Prostate gland (tissue), 2 donors: ENCODE data around the gene PLAAT3. TPM values are rescaled to one million over a fixed set of nuclear protein-coding genes. Genes with fewer than 3 reads are reported as not detected.
"Not testable (repeated sequence)": the region's sequence is repeated elsewhere in the genome, so short reads cannot be mapped to it uniquely, and the experiment has no call there.

Experiments used
- DNase-seq: peaks from one replicate; pipeline ENCODE4 v3.0.0-alpha.2; 2019; ENCODE audit warnings: low spot score
- H3K27ac ChIP-seq, 2 donors: fragments of 200-600 bp; sonication (generic); 2 replicates each; pipeline ENCODE4 v1.5.1; 2017 to 2019
- H3K27me3 ChIP-seq: fragments of 200-600 bp; sonication (generic); replicated peaks from 2 replicates; pipeline ENCODE4 v1.5.1; 2019; ENCODE audit not compliant: insufficient read depth
- H3K36me3 ChIP-seq, 2 donors: fragments of 200-600 bp; sonication (generic); 1 replicate in 1 of 2; 2 replicates in 1 of 2; pipeline versions ENCODE4 v1.5.1 to v1.8.1; 2017 to 2019
- H3K4me1 ChIP-seq: fragments of 200-600 bp; sonication (generic); replicated peaks from 2 replicates; pipeline ENCODE4 v1.5.1; 2019
- H3K4me3 ChIP-seq, 2 donors: fragments of 200-600 bp; sonication (generic); 2 replicates each; pipeline ENCODE4 v1.5.1; 2017 to 2019
- H3K9me3 ChIP-seq: fragments of 200-600 bp; sonication (generic); 2 replicates; pipeline ENCODE4 v1.5.1; 2017
- POLR2A ChIP-seq: fragments of 450-650 bp; IDR thresholded peaks from one replicate; pipeline ENCODE4 v1.6.1; 2016; ENCODE audit warnings: antibody characterized with exemption, mild to moderate bottlenecking
- POLR2AphosphoS5 ChIP-seq: sonication (generic); formaldehyde crosslinking; IDR thresholded peaks from one replicate; pipeline ENCODE4 v1.6.1; 2017; ENCODE audit warnings: antibody characterized with exemption
- WGBS: methylation state at CpG from one replicate; pipeline ENCODE4 v1.1.5; 2018; 5-methylcytosine and 5-hydroxymethylcytosine counted together
- intact Hi-C: fragments of 100-400 bp; cut with DNase I; formaldehyde crosslinking; loops from one replicate; pipeline ENCODE4 v1.14.2; 2022
- total RNA-seq, 2 donors: library from RNA; depleted of rRNA; stranded (reverse); fragments of >200 nt; gene quantifications; one replicate each; pipeline ENCODE4 v1.1.0, GENCODE V29; 2016
- TF ChIP-seq, protein P1 (sequence below), 4 experiments: fragments of 200-600 bp in 2 of 4; fragments of 450-650 bp in 2 of 4; sonication (generic) in 2 of 4; IDR thresholded peaks; 1 replicate in 3 of 4; 2 replicates in 1 of 4; pipeline ENCODE4 v1.5.1; 2016 to 2019; ENCODE audit warnings: antibody characterized with exemption in 4 of 4, mild to moderate bottlenecking in 2 of 4, moderate library complexity in 2 of 4

The PLAAT3 gene
- total RNA-seq, 2 donors from 2014 or later, result 7.0 to 118 TPM

DNA sequence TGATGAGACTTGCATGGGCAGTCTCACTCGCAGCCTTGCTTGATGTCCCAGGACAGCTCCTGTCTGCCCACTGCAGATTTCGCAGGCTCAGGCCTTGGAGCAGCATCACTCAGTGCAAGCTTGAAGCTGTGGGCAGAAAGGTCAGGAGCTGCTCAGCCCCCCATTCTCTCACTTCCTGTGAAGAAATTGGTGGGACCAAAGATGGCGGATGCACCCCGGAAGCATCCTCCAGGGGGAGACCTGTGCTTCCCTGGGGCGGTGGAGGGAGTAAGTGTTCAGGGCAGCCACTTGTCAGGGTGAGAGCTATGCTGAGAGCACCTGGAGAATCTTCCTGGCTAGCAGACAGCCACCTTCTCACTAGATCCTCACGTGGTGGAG is 62.4 kb downstream of the PLAAT3 start:
- Histone ChIP-seq H3K4me3 (no peak overlapping the region), H3K9me3 (no peaks in the 10 kb centered on the region), H3K27ac (no peak overlapping the region), H3K4me1 (no peaks in the 10 kb centered on the region), H3K27me3 (no peaks in the 10 kb centered on the region), H3K36me3 (no peaks in the 10 kb centered on the region)
- WGBS, result 82% methylated on average over 6 of the region's 6 CpGs
- TF ChIP-seq POLR2AphosphoS5, result no peak
- TF ChIP-seq POLR2A, result no peak
- TF ChIP-seq, protein P1, sequence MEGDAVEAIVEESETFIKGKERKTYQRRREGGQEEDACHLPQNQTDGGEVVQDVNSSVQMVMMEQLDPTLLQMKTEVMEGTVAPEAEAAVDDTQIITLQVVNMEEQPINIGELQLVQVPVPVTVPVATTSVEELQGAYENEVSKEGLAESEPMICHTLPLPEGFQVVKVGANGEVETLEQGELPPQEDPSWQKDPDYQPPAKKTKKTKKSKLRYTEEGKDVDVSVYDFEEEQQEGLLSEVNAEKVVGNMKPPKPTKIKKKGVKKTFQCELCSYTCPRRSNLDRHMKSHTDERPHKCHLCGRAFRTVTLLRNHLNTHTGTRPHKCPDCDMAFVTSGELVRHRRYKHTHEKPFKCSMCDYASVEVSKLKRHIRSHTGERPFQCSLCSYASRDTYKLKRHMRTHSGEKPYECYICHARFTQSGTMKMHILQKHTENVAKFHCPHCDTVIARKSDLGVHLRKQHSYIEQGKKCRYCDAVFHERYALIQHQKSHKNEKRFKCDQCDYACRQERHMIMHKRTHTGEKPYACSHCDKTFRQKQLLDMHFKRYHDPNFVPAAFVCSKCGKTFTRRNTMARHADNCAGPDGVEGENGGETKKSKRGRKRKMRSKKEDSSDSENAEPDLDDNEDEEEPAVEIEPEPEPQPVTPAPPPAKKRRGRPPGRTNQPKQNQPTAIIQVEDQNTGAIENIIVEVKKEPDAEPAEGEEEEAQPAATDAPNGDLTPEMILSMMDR (IDR thresholded peaks at IDR 0.05), result no peak
- no peak for DNase-seq
- intact Hi-C loops, result no loop called here

- Histone ChIP-seq H3K4me1 (no peaks in the 10 kb centered on the region), H3K27me3 (no peaks in the 10 kb centered on the region), H3K9me3 (no peaks in the 10 kb centered on the region), H3K27ac (no peak overlapping the region), H3K4me3 (no peak overlapping the region), H3K36me3 (no peaks in the 10 kb centered on the region)
- intact Hi-C loops, result no loop called here
- 90% methylated on average over 27 of the region's 27 CpGs for WGBS
- no peak for DNase-seq
- TF ChIP-seq POLR2AphosphoS5 (no peak), POLR2A (no peak)
- TF ChIP-seq, protein P1 (IDR thresholded peaks at IDR 0.05), result no peak
Observed at GRCh38 chr11:63551091-63551888, 62.9 kb downstream of the PLAAT3 start.

- H3K4me1 ChIP-seq, H3K27ac ChIP-seq, intact Hi-C loops, H3K4me3 ChIP-seq, DNase-seq, H3K9me3 ChIP-seq, H3K27me3 ChIP-seq, H3K36me3 ChIP-seq: not testable (repeated sequence)
- WGBS, result 96% methylated on average over 29 of the region's 31 CpGs
Observed at GRCh38 chr11:63550156-63550700, 64.0 kb downstream of the PLAAT3 start.

GRCh38 chr11:63549411-63549810 is 64.8 kb downstream of the PLAAT3 start:
- 87% methylated on average over 4 of the region's 4 CpGs for WGBS
- H3K36me3 ChIP-seq, result no peaks in the 10 kb centered on the region
- intact Hi-C loops, result no loop called here
- DNase-seq, result no peak
- H3K4me3 ChIP-seq, result no peak overlapping the region
- no peaks in the 10 kb centered on the region for H3K9me3 ChIP-seq
- no peaks in the 10 kb centered on the region for H3K27me3 ChIP-seq
- H3K4me1 ChIP-seq, result no peaks in the 10 kb centered on the region
- no peak overlapping the region for H3K27ac ChIP-seq
- TF ChIP-seq, protein P1 (IDR thresholded peaks at IDR 0.05), result no peak
- no peak for TF ChIP-seq POLR2A
- no peak for TF ChIP-seq POLR2AphosphoS5

DNA sequence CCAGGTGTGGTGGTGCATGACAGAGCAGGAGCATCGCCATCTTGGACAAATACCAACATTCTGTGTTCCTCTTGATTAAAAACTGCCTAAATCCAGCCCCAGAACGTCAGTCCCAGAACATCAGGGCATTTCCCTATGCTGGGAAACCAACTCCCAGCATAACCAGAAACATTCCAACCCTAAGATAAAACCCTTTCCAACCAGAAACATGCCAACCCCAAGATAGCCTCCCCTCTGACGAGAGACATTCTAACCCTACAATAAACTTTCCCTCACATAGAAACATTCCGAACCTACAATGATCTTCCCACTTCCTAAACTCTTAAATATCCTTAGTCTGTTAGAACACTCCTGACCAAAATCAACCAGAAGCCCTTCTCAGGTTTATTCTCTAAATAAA is 66.1 kb downstream of the PLAAT3 start:
- Histone ChIP-seq H3K9me3 (no peaks in the 10 kb centered on the region), H3K4me1 (no peaks in the 10 kb centered on the region), H3K27ac (no peak overlapping the region), H3K36me3 (no peaks in the 10 kb centered on the region), H3K27me3 (no peaks in the 10 kb centered on the region), H3K4me3 (no peak overlapping the region)
- DNase-seq, result no peak
- WGBS, result 74% methylated on average over 4 of the region's 4 CpGs
- intact Hi-C loops, result no loop called here
- TF ChIP-seq, protein P1 (IDR thresholded peaks at IDR 0.05), result no peak
- TF ChIP-seq POLR2AphosphoS5, result no peak
- no peak for TF ChIP-seq POLR2A
